ENCODE results near the gene GLDC.
"Not testable (repeated sequence)": the region's sequence is repeated elsewhere in the genome, so short reads cannot be mapped to it uniquely, and the experiment has no call there.

GLDC gene

GRCh38 chr9:6660512-6660911 is 15.0 kb upstream of the GLDC start:
- DNase-seq: no peak

DNA sequence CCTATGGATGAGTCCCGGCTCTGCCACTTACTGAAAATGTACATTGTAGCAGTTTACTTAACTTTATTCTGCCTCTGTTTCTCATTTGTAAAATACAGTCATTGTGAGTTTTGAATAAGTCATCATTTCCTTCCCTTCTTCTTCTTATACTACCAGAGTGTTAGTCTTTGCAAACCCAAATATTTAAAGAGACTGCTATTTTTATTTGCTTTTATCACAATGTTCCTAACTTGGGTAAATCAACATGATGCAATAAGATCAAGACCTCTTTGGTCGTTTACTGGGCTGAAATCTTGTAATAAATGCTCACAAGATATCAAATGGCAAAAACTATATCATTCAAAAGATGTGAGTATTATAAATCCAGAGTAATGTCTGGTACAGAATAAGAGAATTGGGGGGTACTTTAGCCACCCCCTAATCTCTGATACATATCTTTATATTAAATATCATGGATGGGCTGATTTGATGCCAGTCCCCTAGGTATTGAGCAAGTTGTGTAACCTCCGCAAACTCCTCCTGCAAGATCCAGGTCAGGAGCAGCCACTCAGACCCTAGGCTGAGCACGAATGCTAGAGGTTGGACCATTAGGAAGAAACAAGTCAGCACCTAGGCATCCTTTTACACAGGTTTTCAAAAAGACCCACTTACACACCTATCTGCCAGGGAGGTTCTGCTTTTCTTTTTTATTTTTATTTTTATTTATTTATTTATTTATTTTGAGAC is 13.3 kb upstream of the GLDC start:
- DNase-seq: no peak

DNA sequence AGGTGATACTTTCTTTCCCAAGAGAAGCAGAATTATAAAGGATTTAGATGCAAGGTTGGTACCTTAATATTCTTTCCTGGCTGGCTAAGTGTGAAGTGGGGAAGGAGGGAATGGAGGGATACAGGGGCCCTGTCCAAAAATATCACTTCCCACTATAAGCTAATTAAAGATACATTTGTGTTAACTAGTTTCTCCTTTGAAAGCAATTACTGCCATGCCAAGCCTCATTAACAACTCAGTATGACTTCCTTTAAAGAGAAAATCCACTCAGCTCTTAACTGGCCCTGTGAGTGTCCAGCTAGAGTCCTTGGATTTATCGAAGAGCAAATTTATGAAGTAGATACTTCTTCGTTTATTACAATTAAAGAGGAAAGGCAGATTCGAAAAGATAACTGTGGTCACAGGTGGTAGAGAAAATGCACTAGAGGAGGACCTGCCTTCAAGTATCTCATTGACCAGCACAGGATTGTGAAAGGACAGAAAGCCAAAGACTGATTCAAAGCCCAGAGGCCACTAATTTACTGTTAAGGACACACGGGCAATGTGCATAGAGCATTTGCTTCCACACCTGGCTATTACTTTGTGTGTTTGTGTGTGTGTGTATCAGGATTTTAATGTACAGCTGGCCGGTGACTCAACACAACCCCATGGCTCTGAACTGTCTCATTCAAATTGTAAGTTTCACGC is 11.2 kb upstream of the GLDC start:
- DNase-seq: no peak

DNA sequence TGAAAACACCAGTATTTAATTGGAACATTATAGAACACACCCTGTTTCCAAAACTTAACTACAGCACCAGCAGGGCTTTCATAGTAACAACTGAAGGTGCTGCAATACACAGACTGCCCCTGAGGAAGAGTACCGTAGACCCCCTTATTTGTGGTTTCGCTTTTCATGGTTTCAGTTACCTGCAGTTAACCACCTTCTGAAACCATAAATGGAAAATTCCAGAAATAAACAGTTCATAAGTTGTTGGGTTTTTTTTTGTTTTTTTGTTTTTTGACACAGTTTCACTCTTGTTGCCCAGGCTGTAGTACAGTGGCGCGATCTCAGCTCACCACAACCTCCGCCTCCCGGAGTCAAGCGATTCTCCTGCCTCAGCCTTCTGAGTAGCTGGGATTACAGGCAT is 9.5 kb upstream of the GLDC start:
- DNase-seq: no peak

DNA sequence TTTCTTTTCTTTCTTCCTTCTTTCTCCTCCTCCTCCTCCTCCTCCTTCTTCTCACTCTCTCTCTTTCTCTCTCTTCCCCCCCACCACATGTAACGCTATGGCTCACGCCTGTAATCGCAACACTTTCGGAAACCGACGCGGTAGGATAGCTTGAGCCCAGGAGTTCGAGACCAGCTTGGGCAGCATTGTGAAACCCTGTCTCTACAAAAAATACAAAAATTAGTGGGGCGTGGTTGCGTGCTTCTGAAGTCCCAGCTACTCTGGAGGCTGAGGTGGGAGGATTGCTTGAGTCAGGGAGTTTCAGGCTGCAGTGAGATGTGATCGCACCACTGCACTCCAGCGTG is 736 bp upstream of the GLDC start:
- no peak for DNase-seq

DNA sequence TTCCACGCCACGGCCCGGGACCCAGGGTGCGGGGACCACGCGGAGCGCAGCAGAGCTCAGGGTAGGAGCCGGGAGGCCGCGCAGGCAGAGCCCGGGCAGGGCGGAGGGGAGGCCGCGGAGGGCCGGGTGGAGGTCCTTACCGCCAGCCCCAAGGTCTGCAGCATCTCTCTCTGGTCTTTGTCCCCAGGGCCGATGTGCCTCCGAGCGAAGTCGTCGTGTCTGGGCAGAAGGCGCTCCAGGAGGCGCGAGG is 499 bp downstream of the GLDC start:
- not testable (repeated sequence) for DNase-seq

GRCh38 chr9:6644346-6645104 is 1.0 kb downstream of the GLDC start:
- DNase-seq: no peak

GRCh38 chr9:6641961-6642360 is 3.6 kb downstream of the GLDC start:
- DNase-seq: no peak

GRCh38 chr9:6641561-6641960 is 4.0 kb downstream of the GLDC start:
- no peak for DNase-seq

DNA sequence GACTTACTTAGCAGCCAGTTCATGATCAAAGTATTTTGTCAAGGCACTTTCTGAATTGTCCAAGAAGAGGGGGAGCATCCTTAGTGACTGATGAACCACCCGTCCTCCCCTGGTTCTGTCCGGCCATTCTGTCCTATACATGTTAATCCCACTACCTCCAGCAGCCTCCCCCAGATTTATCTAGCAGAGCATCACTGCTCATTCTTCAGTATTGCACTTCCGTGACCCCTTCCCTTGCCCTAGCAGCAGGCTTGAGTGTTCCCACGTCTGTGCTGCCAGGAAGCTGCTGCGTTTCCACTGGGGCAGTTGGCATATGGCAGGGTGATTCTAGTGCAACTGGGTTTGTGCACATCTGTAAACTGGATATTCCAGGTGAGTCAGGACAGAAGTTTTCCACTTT is 4.5 kb downstream of the GLDC start:
- no peak for DNase-seq

DNA sequence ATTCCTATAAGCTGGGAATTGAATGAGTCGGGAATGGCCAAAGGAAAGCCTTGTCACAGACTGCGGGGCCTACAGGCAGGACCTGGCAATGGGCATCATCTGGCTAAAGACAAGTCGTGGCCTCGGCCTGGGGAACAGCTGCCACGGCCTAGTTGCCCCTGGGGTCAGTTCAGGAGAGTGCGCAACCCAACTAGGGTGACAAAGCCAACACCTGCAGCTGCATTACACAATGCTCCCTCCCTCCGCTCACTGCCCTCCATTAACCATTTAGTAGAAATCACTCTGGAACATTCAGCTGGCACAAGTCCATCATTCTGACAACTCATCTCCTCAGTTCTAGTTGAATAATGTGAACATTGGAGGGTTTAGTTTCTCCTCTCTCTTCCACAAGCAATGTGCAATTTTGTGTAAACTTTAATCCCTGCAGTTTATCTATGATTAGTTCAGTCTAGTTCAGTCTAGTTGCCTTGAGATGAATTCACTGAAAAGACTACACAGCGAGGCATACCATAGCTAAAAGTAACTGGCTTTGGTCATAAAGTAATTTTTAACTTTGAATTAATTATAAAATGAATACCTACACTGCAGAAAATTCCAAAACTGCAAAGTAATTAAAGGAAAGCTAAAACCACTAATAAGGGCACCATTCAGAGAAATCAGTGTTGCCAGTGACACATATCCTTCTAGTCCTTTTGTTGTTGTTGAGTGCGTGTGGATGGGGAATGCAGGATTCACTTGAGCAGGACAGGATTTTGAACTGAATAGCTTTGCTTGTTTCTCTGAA is 5.1 kb downstream of the GLDC start:
- DNase-seq: no peak

- DNase-seq: no peak
Observed at GRCh38 chr9:6639622-6640021, 5.9 kb downstream of the GLDC start.

DNA sequence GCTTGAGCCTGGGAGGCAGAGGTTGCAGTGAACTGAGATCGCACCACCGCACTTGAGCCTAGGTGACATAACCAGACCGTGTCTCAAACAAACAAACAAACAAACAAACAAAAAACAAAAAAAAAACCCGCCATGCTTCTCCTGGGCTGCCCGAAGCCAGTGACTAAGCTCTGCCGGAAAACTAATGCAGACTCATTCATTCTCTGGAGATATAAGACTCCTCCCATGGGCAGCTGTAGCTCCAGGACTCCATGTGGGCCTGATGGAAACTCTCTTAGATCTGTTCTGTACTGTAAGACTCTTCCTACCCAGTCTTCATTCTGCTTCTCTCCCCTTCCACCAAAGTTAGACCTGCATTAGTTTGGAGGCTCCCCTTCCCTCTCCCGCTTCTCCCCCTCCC is 11.1 kb downstream of the GLDC start:
- no peak for DNase-seq

- no peak for DNase-seq
Observed at GRCh38 chr9:6633378-6633777, 12.2 kb downstream of the GLDC start.

GRCh38 chr9:6632516-6633183 is 12.9 kb downstream of the GLDC start:
- DNase-seq: no peak

DNA sequence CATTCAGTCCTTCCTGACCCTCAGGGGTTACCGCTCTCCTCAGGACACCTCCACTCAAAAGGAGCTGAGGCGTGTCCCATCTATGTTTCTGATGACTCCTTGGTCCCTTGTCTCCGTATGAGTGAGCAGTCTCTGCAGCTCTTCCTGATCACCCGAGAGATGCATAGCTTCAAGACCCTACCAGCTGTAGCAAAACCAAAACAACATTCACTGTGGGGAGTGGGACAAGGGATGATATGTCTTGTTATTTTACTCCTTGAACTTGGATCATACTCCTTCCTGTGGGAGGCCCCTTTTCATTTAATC is 14.4 kb downstream of the GLDC start:
- DNase-seq: no peak

- no peak for DNase-seq
Observed at GRCh38 chr9:6630502-6631206, 14.9 kb downstream of the GLDC start.

- DNase-seq: no peak
Observed at GRCh38 chr9:6628704-6629103, 16.8 kb downstream of the GLDC start.

DNA sequence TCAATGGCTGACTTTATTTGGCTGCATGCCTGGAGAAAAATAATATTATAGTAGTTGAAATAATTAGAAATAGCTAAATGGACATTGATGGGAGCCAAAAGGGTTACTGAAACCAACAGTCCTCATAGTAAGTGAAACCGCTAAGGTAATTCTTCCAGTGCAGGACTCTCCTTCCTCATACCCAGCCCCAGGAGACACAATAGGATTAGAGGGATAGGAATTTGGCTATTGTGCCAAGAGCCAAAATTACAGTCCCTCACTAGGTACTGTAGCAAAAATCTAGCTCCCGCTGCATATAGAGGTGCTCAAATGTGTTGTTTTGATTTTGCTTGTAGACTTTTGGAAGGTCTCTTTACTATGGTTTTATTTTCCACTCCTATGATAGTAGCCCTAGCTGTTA is 20.2 kb downstream of the GLDC start:
- no peak for DNase-seq

GRCh38 chr9:6622784-6623183 is 22.7 kb downstream of the GLDC start:
- DNase-seq: not testable (repeated sequence)

DNA sequence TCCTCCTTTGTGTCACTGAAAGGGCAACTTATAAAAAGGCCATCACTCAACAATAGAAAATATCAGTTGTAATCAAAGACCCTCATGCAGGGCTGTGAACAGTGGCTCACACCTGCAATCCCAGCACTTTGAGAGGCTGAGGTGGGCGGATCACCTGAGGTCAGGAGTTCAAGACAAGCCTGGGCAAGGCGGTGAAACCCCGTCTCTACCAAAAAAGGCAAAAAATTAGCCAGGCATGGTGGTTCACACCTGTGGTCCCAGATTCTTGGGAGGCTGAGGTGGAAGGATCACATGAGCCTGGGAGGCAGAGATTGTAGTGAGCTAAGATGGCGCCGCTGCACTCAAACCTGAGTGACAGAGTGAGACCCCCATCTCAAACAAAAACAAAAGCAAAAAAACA is 24.7 kb downstream of the GLDC start:
- DNase-seq: no peak

DNA sequence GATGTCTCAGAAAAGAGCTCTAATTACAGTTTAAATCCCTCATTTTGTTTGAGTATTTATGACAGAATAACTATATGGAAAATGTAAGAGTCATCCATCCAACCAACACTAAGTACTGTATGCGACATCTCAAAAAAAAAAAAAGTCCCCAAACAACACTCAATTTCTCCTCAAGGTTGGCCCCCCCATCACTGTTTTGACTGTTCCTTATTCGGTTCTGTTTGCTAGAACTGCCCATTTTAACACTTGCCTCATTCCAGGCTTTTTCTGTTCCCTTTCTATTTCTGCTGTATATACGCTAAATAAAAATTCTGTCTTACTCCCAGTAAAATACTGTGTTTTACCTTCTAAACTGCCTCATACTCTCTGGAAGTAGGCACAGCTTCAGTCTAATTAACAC is 25.2 kb downstream of the GLDC start:
- DNase-seq: no peak

DNA sequence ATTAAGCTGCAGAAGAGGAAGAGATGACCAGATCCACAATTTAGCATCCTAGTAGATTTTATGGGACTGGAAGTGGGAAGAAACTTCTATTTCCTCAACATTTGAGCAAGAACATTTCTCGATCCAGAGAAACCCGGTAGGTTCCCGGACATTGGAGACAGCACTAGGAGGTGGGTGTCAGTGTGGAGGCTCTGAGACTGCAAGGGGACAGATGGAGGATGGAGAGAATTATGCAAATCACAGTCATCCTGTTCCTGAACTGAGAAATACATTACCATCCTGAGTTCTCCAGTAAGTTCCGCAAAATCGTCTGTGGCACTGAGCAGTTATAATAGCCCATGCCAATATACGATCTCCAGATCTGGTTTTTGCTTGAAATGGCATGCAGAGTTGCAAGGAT is 25.6 kb downstream of the GLDC start:
- DNase-seq: no peak
